Ectodermal cell (in vitro differentiated cells): ENCODE data around the gene FURIN. TPM values are rescaled to one million over a fixed set of nuclear protein-coding genes. Genes with fewer than 3 reads are reported as not detected.
"Not testable (repeated sequence)": the region's sequence is repeated elsewhere in the genome, so short reads cannot be mapped to it uniquely, and the experiment has no call there.

Experiments
- H3K27ac ChIP-seq: 2 replicates; pipeline ENCODE4 v1.7.0; 2013; ENCODE audit warnings: mild to moderate bottlenecking, low read depth, low read length; ENCODE audit not compliant: insufficient read depth, poor library complexity, severe bottlenecking
- H3K27me3 ChIP-seq: 2 replicates; pipeline ENCODE4 v1.7.0; 2013; ENCODE audit warnings: mild to moderate bottlenecking, low read length; ENCODE audit not compliant: insufficient read depth, control insufficient read depth, poor library complexity, severe bottlenecking
- H3K36me3 ChIP-seq: one replicate; pipeline ENCODE4 v1.7.0; 2013; ENCODE audit warnings: low read length; ENCODE audit not compliant: control insufficient read depth, insufficient read depth
- H3K4me1 ChIP-seq: one replicate; pipeline ENCODE4 v1.7.0; 2013; ENCODE audit warnings: low read length; ENCODE audit not compliant: control insufficient read depth, insufficient read depth
- H3K4me3 ChIP-seq: 2 replicates; pipeline ENCODE4 v1.7.0; 2013; ENCODE audit warnings: low read depth, low read length, control low read depth; ENCODE audit not compliant: insufficient read depth
- H3K9me3 ChIP-seq: 2 replicates; pipeline ENCODE4 v1.7.0; 2013; ENCODE audit warnings: mild to moderate bottlenecking, low read length, moderate library complexity; ENCODE audit not compliant: control insufficient read depth
- WGBS, 2 experiments: methylation state at CpG; one replicate each; pipeline ENCODE4 v1.1.7; 2013; ENCODE audit warnings: missing lambda C conversion rate in 2 of 2; 5-methylcytosine and 5-hydroxymethylcytosine counted together
- polyA plus RNA-seq, 4 experiments: library from polyadenylated mRNA; stranded (reverse); fragments of 50-300 nt; gene quantifications; one replicate each; pipeline ENCODE4 v1.2.3, GENCODE V29; 2013

The FURIN gene
- 16.2 TPM for polyA plus RNA-seq (2013, experiment 1 of 4)
- 17.4 TPM for polyA plus RNA-seq (2013, experiment 2 of 4)
- 14.6 TPM for polyA plus RNA-seq (2013, experiment 3 of 4)
- polyA plus RNA-seq (2013, experiment 4 of 4), result 15.5 TPM

GRCh38 chr15:90868261-90868689, at the start of gene FURIN:
TSS of gene FURIN (plus strand) at chr15:90868588. CDS start at chr15:90875741, 7,153 bp downstream.
- Histone ChIP-seq H3K27me3 (peaks cover 12% of the 10 kb centered on the region), H3K27ac (no peak within 1 kb of the TSS), H3K36me3 (no peaks in the 10 kb centered on the region), H3K9me3 (no peaks in the 10 kb centered on the region), H3K4me3 (no peak within 1 kb of the TSS), H3K4me1 (peaks cover 22% of the 10 kb centered on the region)
- 91 to 93% methylated on average over 6 of the region's 6 CpGs for WGBS, 2 experiments

- Histone ChIP-seq H3K27ac (no peak overlapping the region), H3K36me3 (no peaks in the 10 kb centered on the region), H3K4me3 (no peak overlapping the region), H3K4me1 (peaks cover 5% of the 10 kb centered on the region), H3K27me3 (no peaks in the 10 kb centered on the region), H3K9me3 (no peaks in the 10 kb centered on the region)
- 95 to 96% methylated on average over 6 of the region's 6 CpGs for WGBS, 2 experiments
These were observed 49.0 kb upstream of the FURIN start for GRCh38 chr15:90819390-90819789.

- H3K27ac ChIP-seq, result no peak overlapping the region
- no peaks in the 10 kb centered on the region for H3K36me3 ChIP-seq
- H3K27me3 ChIP-seq, result no peaks in the 10 kb centered on the region
- peaks cover 5% of the 10 kb centered on the region for H3K4me1 ChIP-seq
- 92 to 93% methylated on average over 12 of the region's 12 CpGs for WGBS, 2 experiments
- H3K9me3 ChIP-seq, result no peaks in the 10 kb centered on the region
- H3K4me3 ChIP-seq, result no peak overlapping the region
These were observed 48.5 kb upstream of the FURIN start for GRCh38 chr15:90819850-90820249.

- H3K4me1 ChIP-seq, result peaks cover 5% of the 10 kb centered on the region
These were observed 47.9 kb upstream of the FURIN start for GRCh38 chr15:90820481-90820880.

GRCh38 chr15:90822204-90822955, 46.0 kb upstream of the FURIN start:
- Histone ChIP-seq H3K27me3 (no peaks in the 10 kb centered on the region), H3K4me1 (peaks cover 5% of the 10 kb centered on the region), H3K9me3 (no peaks in the 10 kb centered on the region), H3K4me3 (no peak overlapping the region), H3K36me3 (no peaks in the 10 kb centered on the region), H3K27ac (no peak overlapping the region)
- WGBS, 2 experiments, result 91 to 92% methylated on average over 8 of the region's 8 CpGs

More at GRCh38 chr15:90820481-90820880, 47.9 kb upstream of the FURIN start:
- WGBS, 2 experiments, result 94 to 96% methylated on average over 7 of the region's 7 CpGs
- Histone ChIP-seq H3K27ac (no peak overlapping the region), H3K27me3 (no peaks in the 10 kb centered on the region), H3K4me3 (no peak overlapping the region), H3K9me3 (no peaks in the 10 kb centered on the region), H3K36me3 (no peaks in the 10 kb centered on the region)

- Histone ChIP-seq H3K27ac (no peak overlapping the region), H3K27me3 (no peaks in the 10 kb centered on the region), H3K36me3 (no peaks in the 10 kb centered on the region), H3K4me1 (peaks cover under 1% of the 10 kb centered on the region), H3K9me3 (no peaks in the 10 kb centered on the region), H3K4me3 (no peak overlapping the region)
- 92 to 93% methylated on average over 7 of the region's 7 CpGs for WGBS, 2 experiments
These were observed 44.9 kb upstream of the FURIN start for GRCh38 chr15:90823455-90823974.

- not testable (repeated sequence) for H3K4me1 ChIP-seq, H3K9me3 ChIP-seq, H3K4me3 ChIP-seq, H3K27me3 ChIP-seq, H3K36me3 ChIP-seq, H3K27ac ChIP-seq
- WGBS, 2 experiments, result 95% methylated on average over 48 to 49 of the region's 49 CpGs
These were observed 43.1 kb upstream of the FURIN start for GRCh38 chr15:90825115-90825899.

GRCh38 chr15:90826206-90826885, 42.0 kb upstream of the FURIN start:
- not testable (repeated sequence) for H3K27ac ChIP-seq, H3K27me3 ChIP-seq, H3K4me1 ChIP-seq, H3K9me3 ChIP-seq, H3K36me3 ChIP-seq, H3K4me3 ChIP-seq
- 93% methylated on average over 26 of the region's 26 CpGs for WGBS, 2 experiments

GRCh38 chr15:90826886-90827435, 41.4 kb upstream of the FURIN start:
- no peaks in the 10 kb centered on the region for H3K27me3 ChIP-seq
- WGBS, 2 experiments, result 95% methylated on average over 20 of the region's 20 CpGs
- H3K4me3 ChIP-seq, result no peak overlapping the region
- no peaks in the 10 kb centered on the region for H3K9me3 ChIP-seq
- no peaks in the 10 kb centered on the region for H3K4me1 ChIP-seq
- no peaks in the 10 kb centered on the region for H3K36me3 ChIP-seq
- no peak overlapping the region for H3K27ac ChIP-seq
